ENCODE data around the gene WNT1.

Gene WNT1

DNA sequence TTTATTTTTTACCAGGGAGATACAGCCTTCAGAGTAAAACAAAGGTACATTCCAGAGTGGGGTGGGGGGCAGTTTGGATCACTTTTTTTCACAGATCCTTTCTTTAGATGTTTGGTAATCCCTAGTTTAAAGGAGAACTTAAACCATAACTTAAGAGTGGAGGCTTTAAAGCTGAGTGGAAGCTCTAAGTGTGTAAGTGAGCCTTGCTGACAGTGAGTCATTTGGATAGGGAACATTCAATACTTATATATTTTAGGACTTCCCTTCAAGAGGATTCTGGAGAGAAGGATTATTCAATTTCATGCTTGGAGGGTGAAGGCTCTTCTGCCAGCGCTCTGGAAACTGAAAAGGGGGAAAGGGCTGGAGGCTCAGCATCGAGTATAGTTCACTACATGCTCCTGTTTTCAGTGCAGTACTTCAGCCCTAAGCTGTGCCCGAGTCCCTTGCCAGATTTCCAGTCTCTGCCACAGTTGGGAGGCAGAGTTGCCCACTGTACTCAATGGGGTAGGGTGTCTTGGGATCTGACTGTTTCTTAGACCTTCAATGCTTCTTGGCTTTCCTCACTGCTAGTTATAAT, 32.1 kb downstream of the WNT1 start:
- DNase-seq, result no peak

DNA sequence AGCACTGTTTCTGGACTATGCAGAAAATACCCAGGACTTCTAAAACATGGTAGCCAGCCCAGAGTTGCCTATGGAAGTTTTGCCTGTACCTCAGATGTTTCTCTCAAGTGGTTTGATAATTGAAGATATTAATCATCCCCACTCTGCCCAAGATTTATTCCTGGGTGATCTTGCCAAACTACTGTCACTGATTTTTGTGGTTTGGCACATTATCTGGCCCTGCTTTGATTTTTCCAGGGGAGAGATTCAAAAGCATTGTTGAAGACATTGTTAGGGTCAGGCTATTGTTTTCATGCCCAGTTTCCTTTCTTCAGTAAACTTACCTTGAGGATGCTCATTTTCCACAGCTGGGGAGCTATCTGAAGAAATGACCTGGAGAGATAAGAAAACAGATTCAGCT, 34.6 kb downstream of the WNT1 start:
- DNase-seq, result no peak

DNA sequence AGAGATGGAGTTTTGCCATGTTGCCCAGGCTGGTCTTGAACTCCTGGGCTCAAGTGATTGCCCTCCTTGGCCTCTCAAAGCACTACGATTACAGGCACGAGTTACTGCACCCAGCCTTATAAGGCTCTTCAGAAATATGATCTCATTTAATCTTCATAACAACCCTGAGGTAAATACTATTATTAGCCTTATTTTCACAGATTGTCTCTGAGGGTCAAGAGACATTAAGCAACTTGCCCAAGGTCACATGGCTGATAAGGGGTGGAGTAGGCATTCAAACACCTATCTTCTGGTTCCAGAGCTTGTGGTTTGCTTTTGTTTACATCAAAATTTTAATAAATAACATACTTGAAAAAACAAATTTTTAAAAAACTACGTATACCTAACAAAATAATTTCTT, 35.3 kb downstream of the WNT1 start:
- DNase-seq, result no peak

DNA sequence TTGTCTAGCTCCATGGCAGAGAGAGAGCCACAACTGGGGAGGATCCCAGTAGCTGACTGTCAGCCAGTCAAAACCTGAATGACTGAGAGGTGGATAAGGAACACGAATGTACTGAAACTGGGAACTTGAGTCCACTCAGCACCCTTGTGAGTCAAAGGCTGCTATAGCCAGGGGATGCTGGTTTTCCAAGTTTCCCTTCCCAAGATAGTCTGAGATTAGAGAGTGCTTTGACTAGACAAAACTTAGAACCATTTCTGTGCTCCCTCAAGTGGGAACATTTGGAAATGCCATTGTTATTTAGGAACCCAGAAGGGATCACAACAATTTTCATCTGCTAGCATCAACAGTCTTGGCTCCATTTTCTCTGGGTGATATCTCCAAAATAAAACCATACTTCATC, 36.4 kb downstream of the WNT1 start:
- no peak for DNase-seq

DNA sequence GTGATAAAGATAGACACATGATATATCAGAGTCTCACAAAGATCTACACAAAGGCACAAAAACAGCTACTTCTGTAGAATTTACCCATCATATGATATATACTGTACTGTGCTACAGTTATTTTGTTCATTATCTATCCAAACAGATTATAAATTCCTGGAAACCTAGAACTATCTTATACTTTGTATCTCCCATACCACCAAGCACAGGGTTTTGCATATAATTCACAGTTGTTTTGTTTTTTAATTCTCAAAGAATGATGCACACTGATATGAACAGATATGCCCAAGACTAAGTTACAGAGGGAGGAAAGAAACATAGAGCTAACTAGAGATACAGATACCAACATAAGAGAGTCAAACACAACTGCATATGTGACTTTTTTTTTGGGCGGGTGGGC, 37.1 kb downstream of the WNT1 start:
- no peak for DNase-seq

DNA sequence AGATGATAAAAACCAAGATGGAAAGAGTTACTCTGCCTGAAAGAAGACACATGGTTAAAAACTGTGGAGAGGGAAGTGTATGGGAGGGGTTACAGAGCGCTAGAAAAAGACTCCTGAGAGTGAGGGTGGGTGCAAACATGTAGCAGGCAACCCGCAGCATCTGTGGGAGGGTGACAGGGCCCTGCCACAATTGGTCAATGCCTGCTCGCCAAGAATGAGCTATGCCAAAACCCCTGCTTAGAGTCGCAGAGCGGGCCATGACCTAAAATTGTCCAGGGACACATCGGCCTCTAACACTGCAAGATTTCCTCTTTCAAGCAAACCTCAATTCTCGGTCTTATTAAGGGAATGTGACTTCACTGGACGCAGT, 39.8 kb downstream of the WNT1 start:
- DNase-seq, result peak in 1 of 2 donors; percentile 42

DNA sequence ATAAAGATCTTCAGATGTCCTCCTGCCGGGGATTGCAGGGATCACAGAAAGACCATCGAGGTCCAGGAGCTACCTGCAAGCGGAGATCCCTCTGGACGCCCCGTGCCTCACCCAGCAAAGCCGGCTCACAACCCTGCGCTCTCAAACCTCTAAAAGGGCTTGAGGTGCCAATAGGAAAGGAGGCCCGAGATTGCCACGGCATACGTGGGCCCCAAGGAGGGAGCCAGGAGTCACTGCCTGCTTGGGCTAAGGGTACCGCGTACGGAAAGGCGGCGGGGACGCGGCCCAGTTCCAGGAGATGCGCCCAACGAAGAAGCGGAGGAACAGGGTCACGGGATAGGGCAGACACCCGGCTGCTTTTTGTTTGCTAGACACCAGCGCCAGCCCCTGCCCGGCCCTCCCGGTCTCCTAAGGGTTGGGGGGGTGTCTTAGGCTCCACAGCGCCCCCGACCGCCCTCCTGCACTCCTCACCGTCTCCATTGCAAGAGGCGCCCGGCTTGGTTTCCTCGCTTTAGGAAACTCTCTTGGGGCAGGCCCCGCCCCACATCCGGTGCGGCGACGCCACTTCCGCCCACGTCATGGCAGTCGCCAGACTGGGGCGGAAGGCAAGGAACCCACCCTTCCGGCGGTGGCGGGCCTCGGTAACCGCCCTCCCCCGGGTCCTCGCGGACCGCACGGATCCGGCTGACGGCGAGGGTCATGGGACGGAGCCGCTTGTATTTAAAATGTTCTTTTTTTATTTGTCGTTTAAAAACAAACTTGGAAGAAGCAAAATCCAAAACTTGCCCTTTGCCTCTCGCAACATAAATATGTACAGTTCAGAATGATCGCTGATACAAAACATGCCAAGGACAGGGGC, 40.4 kb downstream of the WNT1 start, which contains the start of gene PRKAG1:
Gene PRKAG1 (minus strand): TSS at position 516 of the 859 bp plus-strand sequence. CDS start 36 bp downstream, at position 480.
- DNase-seq, result peak; percentile 98

DNA sequence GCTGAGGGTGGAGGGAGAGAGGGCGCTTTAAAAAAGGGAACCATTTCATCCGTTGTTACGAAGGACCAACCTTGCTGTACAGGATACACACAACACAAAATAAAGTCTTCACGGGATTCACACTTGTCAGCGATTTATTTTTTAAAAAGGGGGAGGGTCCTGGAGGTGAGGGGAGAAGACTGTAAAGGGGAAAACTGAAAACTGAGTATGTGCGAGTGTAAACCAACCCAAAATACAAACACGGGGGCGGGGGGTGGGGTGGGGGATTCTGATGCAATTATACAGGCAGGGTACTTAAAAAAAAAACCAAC, 41.0 kb downstream of the WNT1 start:
- DNase-seq, result no peak

DNA sequence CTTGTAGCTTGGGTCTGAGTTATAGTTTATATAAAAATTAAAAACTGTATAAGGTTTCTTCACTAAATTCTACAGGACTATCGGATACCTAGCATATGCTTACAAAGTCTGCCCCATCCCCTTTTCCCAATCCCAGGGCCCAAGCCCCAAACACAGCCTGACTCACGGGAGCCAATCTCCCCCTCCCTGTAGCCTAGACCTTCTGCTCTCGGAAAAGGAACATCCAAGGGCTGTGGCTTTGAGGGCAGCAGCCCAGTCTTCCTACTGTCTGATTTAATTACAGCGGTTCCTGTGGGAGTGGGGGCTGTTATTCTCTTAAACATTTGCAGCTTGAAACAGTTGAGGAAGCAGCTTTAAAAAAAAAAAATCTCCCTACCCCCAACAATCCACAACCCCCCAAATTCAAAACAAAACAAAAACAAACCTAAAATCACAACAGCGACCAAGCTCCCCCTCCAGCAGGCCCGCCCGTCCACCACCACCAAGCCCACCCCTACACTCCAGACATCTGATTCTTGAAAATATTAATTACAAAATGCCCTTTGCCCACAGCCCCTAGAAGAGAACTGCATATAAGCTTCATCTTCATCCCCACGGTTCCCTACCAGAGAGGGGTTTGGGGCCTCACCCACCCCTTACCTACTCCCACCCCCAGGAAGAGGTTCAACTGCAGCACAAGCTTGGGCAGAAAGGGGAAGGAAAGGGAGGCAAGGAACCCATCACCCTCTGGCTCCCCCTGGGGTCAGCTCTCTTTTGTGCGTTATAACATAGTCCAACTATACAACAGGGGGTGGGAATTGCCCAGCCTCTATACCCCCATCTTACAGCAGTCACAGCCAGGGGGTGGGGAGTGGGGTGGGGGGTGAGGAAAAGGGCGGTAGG, 41.6 kb downstream of the WNT1 start:
- peak; percentile 62 to 65 for DNase-seq

DNA sequence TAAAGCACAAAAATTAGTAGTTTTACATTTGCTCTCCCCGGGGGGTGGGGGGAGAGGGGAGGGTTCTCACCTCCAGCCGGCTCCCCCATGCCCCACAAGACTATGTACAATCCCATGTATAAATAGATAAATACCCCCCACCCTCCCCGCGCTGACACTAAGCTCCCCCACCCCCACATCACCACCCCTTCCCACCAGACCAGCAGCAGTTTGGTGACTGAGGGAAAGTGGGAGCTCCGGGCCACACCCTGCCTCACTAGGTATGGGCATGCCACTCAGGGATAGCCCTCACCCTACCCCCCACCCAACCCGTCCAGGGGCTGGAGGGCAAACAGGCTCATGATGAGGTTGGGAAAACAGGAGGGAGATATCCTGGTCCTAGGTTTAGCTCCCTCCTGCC, 42.3 kb downstream of the WNT1 start:
- no peak for DNase-seq

DNA sequence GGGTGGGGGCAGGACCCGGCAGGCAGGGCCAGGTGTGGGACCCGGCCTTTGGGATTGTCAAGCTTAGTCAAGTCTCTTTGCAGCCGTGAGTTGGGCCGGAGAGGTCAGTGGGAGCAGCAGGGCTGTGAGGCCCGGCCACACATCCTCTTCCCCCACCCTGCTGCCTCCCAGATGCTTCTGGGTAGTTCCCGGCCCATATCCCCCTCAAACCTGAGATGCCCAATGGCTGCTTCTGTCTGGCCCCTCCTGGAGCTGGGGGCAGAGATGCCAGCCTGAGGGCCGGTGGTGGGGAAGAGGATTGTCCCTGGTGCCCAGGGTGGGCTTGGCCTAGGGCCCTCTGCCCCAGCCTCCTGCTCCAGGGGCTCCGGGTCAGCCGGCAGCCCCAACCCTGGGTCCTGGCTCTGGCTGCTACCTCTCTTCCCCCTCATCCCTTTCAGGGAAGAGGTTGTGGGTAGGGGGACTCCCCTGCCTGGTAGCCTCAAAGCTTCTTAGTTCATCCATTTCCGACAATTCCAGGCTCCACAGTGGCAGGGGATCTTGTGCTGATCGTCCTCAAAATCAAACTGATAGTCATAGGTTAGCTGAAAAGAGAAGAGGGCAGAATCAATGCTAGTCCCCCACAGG, 43.3 kb downstream of the WNT1 start:
- DNase-seq, result no peak

DNA sequence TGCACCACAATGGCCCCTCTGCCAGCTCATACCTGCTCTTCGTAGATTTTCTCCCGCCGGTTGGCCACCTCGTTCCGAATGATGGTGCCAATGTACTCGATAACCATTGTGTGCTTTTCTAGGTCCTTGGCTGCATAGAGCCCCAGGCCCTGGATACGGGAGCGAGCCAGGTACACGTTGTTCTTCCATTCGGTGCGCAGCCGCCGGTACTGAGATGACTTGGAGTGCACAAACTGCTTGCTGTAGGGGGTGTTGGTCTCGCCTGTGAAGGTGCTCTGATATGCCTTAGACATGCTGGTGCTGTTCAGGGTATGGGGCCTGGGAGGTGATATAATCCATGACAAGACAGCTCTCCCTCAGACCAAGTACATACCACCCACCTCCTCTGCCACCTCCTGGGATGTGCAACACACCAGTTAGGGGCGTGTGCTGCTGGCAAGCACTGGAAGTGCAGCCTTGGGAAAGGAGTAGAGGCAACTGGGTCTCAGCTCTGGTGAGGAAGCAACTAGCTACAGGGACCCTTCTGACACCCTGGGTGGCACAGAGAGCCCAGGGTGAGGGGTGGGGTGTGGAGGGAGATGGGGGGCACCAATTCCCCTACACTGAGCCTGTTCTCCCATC, 44.5 kb downstream of the WNT1 start:
- DNase-seq, result no peak

DNA sequence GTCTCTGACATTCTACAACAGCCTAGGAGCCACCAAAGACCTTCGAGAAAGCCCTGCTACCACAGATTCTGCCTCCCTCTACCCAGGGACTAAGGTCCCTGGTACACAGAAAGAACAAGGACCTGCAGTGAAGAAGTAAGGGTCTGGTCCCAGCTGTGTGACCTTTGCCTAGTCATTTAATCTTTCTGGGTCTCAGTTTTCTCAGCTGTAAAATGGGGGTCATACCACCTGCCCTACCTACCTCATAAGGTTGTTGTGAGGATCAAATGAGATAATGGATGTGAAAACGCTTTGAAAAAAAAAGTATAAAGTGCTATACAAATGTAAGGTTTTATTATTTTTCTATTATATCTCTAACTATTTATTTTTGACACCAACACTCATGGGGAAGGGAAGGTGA, 45.7 kb downstream of the WNT1 start:
- no peak for DNase-seq

DNA sequence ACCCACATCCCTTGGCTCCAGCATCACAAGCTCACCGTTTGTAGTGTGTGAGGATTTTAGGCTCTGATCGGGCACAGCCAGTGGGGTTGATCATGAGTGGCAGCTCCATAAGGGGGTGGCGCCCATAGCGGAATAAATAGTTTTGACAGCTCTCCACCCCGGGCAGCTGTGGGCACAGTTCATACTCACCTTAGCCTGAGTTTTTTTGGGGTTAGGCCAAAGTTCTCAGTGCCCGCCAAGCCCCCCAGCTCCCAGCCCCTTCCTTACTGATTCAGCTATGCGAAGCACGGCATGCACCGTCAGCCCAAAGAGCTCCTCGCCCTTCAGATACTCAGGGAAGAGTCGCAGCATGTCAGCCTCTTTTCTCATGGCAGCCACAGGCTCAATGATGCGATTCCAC, 46.4 kb downstream of the WNT1 start:
- no peak for DNase-seq

DNA sequence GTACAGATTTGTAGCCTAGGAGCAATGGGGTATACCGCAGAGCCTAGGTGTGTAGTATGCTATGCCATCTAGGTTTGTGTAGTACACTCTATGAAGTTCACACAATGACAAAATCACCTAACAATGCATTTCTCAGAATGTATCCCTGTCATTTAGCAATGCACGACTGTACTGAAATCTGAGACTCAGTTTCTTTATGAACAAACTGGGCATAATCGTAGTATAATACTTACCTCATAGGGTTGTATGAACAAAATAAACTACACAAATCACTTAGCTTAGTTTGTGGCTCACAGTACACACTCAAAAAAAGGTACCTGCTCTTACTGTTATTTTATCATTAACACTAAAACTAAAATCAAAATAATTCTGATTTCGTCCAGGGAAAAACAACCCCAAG, 47.3 kb downstream of the WNT1 start:
- DNase-seq, result no peak

DNA sequence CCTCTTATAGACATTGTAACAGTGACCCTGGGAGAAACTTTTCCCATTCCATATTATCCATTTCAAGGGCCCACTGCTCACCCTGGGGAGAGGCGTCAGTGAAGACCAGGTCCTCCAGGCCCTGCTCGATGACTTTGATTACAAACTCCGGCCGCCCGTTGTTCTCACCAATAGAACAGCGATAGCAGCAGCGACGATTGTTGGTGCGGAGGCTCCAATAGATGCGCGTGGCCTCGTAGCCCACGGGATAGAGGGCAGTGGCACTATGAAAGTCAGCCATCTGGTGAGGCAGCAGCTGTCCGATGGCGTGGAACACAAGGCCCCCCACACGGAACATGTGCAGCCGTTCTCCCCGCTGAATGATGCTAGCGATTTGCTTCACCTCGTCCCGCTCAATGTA, 48.0 kb downstream of the WNT1 start:
- DNase-seq, result no peak

DNA sequence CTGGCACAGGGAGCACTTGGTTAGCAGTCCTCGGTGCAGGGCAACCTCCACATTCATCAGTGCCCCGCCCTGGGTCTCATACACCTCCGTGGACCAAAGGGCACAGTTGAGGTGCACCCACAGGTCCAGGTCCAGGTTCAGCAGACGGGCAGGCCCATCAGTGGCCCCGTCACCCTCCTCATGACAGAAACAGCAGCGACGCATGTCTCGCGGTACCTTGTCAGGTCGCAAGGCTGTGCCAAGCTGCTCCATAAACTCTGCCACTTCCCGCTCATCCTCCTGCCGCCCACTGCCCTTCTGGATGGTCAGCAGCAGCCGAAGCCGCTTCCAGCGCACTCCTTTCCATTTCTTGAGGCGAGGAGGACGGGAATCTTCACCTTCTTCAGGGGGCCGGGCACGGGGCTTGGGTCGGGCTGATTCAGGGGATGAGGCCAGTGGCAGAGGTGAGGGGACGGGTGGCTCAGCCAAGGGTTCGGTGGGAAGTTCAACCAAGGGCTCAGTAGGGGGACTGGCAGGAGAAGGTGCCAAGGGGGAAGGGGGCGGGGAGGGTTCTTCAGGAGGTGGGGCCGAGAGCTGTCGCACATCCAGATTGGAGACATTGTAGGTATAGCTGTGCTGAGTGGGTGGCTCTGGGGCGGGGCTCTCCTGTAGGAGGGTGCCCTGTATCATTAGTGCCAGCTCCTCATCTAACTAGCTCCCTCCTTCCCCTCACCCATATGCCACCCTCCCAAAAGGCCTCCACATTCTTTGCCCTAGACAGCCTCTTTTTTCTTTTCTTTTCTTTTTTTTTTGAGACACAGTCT, 48.8 kb downstream of the WNT1 start:
- no peak for DNase-seq

DNA sequence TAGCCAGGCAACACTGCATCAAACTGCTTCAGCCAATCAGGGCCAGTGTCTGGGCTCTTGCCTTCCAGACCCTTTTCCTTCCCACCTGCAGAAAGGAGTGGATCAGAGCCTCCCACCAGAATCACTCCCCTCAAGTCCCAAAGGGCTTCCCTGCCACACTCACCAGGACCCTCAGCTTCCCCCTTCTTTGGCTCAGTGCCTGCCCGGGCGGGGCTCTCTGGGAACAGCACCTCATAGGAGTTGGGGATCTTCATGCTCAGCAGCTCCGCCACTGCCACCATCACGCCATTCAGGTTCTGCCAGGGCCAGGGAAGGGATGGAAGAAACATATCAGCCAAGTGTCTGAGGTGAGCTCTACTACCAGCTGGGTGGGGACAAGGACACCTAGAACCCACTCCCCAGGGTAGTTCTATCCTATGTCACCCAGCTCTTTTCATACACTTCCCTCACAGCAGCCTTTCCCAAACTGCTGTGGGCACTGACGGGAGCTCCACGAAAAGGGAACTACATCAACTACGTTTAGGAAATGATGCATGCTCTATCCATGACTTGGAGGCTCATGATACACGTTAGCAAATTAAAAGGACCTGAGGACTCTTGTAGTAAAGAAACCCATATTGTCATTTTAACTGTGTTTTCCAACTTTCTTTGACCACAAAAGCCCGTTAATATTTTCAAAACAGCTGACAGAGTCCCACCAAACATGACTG, 49.9 kb downstream of the WNT1 start:
- no peak for DNase-seq

DNA sequence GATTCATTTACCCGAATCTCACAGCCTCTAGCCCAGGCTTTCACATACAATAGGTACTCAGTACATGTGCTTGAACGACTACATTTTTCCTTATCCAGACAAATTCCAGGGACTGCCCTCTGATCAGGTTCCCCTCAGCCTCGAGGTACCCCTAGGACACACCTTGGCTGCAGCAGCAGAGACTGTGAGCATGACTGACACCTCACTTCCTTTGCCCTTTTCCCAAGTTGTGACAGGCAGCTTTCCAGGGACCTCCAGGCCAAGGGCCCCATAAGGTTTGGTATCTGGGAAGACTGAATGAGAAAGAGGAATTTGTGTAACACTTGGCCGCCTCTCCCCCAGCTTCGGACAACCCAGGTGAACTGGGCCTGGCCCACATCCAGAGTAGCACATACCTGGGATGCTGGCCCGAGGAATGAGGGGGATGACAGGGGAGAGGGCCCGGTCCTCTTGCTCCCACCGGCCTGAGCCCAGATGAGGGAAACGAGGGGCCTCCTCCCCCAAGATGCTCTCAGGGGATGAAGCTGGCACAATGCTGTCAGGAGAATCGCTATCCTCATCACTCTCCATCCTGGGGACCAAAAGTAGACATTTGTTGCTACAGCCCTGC, 50.6 kb downstream of the WNT1 start:
- no peak for DNase-seq

DNA sequence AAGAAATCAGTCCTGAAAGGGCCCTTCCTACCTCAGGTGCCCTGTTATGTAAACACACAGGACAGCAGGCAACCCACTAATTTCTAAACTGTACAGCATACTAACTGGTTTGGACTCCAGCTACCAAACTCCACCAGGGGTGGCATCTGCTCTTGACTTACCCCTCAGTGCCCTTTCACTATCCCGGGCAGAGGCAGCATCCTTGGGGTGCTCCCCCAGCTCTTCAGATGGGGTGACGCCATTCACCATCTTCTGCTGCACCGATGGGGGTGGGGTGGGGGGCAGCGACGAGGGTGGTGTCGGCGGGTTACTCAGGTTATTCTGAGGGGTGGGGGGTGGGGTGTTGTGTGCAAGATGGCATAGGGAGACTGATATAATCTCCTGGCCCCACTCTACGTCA, 52.0 kb downstream of the WNT1 start:
- no peak for DNase-seq

All from CD4-positive, alpha-beta T cell treated with Interleukin-1 beta for 1 hour (primary cell).